WERI-Rb-1 (cell line): Measurements from ENCODE around the gene PTP4A2.

Experiments
- DNase-seq: peaks from one replicate; pipeline ENCODE4 v3.0.0-alpha.2; 2020
- H3K27ac ChIP-seq: fragments of 250-450 bp; sonication (Bioruptor Pico); 2 replicates; pipeline ENCODE4 v1.5.1; 2020; ENCODE audit warnings: mild to moderate bottlenecking, moderate library complexity
- H3K27me3 ChIP-seq: fragments of 250-450 bp; sonication (Bioruptor Pico); 2 replicates; pipeline ENCODE4 v1.5.1; 2021; ENCODE audit warnings: mild to moderate bottlenecking, low read depth, moderate library complexity; ENCODE audit not compliant: insufficient read depth, severe bottlenecking
- H3K36me3 ChIP-seq: fragments of 250-450 bp; sonication (Bioruptor Pico); 2 replicates; pipeline ENCODE4 v1.5.1; 2020; ENCODE audit warnings: mild to moderate bottlenecking, moderate library complexity
- H3K4me3 ChIP-seq: 2 replicates; pipeline ENCODE4 v1.5.1; 2011; ENCODE audit warnings: low read depth, mild to moderate bottlenecking, control low read depth, low read length
- H3K9me3 ChIP-seq: fragments of 250-450 bp; sonication (Bioruptor Pico); 2 replicates; pipeline ENCODE4 v1.5.1; 2021; ENCODE audit warnings: mild to moderate bottlenecking, moderate library complexity; ENCODE audit not compliant: severe bottlenecking
- CTCF ChIP-seq: IDR thresholded peaks from 2 replicates; pipeline ENCODE4 v1.5.1; 2011; ENCODE audit warnings: low read depth, mild to moderate bottlenecking, control low read depth, inconsistent platforms, low read length

PTP4A2 gene

DNA sequence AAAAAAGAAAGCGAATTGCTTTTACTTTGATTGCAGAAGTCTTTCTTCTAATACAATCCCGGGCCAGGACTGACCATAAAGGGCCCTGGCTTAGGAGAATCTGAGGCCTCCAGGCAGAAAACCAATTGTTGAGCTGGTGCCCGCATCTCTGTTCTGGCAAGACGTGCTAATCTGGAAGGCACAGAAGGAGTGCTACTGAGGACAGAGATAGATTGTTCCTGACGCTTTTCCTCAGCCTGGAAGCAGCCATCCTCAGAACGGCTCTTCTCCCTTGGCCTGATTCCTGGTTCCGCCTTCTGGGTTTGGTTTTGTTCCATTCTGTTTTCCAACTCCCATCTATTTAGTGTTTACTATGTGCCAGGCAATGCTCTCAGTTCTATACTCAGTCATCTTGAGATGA, 77.6 kb downstream of the PTP4A2 start:
- no peak for TF ChIP-seq CTCF
- DNase-seq: no peak
- Histone ChIP-seq H3K9me3 (no peaks in the 10 kb centered on the region), H3K27ac (no peak overlapping the region), H3K36me3 (no peaks in the 10 kb centered on the region), H3K4me3 (no peak overlapping the region), H3K27me3 (no peaks in the 10 kb centered on the region)

GRCh38 chr1:31859719-31860118, 78.4 kb downstream of the PTP4A2 start:
- no peak for DNase-seq
- TF ChIP-seq CTCF: no peak
- no peaks in the 10 kb centered on the region for H3K27me3 ChIP-seq

GRCh38 chr1:31859044-31859443, 79.1 kb downstream of the PTP4A2 start:
- Histone ChIP-seq H3K36me3 (no peaks in the 10 kb centered on the region), H3K27me3 (no peaks in the 10 kb centered on the region), H3K27ac (no peak overlapping the region), H3K9me3 (no peaks in the 10 kb centered on the region), H3K4me3 (no peak overlapping the region)
- no peak for TF ChIP-seq CTCF
- no peak for DNase-seq

More at GRCh38 chr1:31859719-31860118, 78.4 kb downstream of the PTP4A2 start:
- Histone ChIP-seq H3K36me3 (no peaks in the 10 kb centered on the region), H3K9me3 (no peaks in the 10 kb centered on the region), H3K27ac (no peak overlapping the region), H3K4me3 (no peak overlapping the region)

GRCh38 chr1:31857863-31858262, 80.3 kb downstream of the PTP4A2 start:
- TF ChIP-seq CTCF: no peak
- DNase-seq: no peak
- Histone ChIP-seq H3K9me3 (no peaks in the 10 kb centered on the region), H3K4me3 (no peak overlapping the region), H3K27ac (no peak overlapping the region), H3K27me3 (no peaks in the 10 kb centered on the region), H3K36me3 (no peaks in the 10 kb centered on the region)
